OCI-LY7 (cell line): ENCODE measurements around the gene HEATR9.

ENCODE experiments used
- CTCF ChIP-seq: fragments of 200-600 bp; sonication (generic); conservative IDR thresholded peaks from 2 replicates; pipeline ENCODE4 v1.5.1; 2014; ENCODE audit warnings: mild to moderate bottlenecking, antibody characterized with exemption, low read length, moderate library complexity, mixed read lengths
- EZH2phosphoT487 ChIP-seq: fragments of 200-600 bp; sonication (generic); IDR thresholded peaks from 2 replicates; pipeline ENCODE4 v1.6.1; 2018; ENCODE audit warnings: low read depth, borderline replicate concordance, mild to moderate bottlenecking, mixed run types, antibody characterized with exemption, low read length, moderate library complexity, mixed read lengths

DNA sequence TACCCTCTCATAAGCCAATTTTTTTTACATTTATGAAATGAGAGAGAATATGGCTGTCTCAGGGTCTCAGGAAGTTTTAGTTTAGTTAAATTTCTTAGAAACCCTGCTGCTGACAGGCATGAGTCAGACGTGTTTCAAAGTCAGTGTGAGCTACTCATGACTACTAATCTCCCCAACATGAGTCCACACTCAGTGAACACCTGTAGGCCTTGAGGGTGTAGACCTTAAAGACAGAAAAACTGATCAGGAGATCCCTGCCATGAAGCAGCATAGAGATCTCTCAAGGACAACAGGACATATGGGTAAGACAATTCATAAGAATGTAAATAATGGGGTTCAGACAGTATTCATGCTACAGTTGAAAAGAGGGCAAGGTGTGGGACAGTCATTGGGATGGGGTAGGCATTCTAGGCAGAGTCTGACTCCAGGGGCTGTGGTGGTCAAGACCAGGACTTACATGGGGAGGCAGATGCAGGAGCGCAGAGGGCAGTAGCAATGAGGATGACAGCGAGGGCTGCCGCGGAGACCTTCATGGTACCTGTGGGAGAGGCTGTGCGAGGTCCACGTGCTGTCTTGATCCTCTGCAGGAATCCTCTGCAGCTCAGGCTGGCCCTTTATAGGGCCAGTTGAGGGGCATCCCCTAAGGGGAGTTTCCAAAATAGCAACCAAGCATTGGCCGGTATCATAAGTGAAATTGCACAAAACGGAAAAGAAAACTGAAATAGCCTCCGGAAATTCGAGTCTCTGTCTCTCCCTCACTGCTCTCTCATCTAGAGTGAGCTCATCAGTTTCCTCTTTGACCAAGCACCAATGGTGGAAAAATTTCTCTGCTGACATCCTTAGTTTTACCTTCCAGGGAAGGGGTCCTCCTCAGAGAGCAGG lies 11.3 kb upstream of the HEATR9 start, which contains the start of gene CCL5:
- TF ChIP-seq CTCF (no peak), EZH2phosphoT487 (no peak)
